Loucy (cell line): Measurements from ENCODE around the gene SYCP1.
"Not testable (repeated sequence)": the region's sequence is repeated elsewhere in the genome, so short reads cannot be mapped to it uniquely, and the experiment has no call there.

ENCODE experiments used
- H2AFZ ChIP-seq: fragments of 200-600 bp; sonication (generic); 2 replicates; pipeline ENCODE4 v1.6.0; 2016; ENCODE audit warnings: antibody characterized with exemption, mild to moderate bottlenecking, low read length, moderate library complexity
- H3F3A ChIP-seq: fragments of 200-600 bp; 2 replicates; pipeline ENCODE4 v1.6.0; 2016; ENCODE audit warnings: antibody characterized with exemption, low read depth, mild to moderate bottlenecking
- H3K27me3 ChIP-seq: fragments of 200-600 bp; sonication (generic); 2 replicates; pipeline ENCODE4 v1.6.1; 2014; ENCODE audit warnings: low read length, mild to moderate bottlenecking; ENCODE audit not compliant: insufficient read depth, poor library complexity, severe bottlenecking
- H3K36me3 ChIP-seq: fragments of 200-600 bp; sonication (generic); 2 replicates; pipeline ENCODE4 v1.6.1; 2016; ENCODE audit warnings: low read length; ENCODE audit not compliant: insufficient read depth
- H3K4me1 ChIP-seq: fragments of 200-600 bp; sonication (generic); 2 replicates; pipeline ENCODE4 v1.5.1; 2014; ENCODE audit warnings: low read length, mild to moderate bottlenecking; ENCODE audit not compliant: insufficient read depth, poor library complexity, severe bottlenecking
- H3K4me2 ChIP-seq: fragments of 200-600 bp; sonication (generic); 2 replicates; pipeline ENCODE4 v1.6.0; 2014; ENCODE audit warnings: antibody characterized with exemption, low read length, low read depth, mild to moderate bottlenecking; ENCODE audit not compliant: poor library complexity, severe bottlenecking
- H3K4me3 ChIP-seq: fragments of 200-600 bp; sonication (generic); 2 replicates; pipeline ENCODE4 v1.5.1; 2014; ENCODE audit warnings: low read length, mild to moderate bottlenecking, mixed read lengths; ENCODE audit not compliant: poor library complexity, severe bottlenecking
- H3K79me2 ChIP-seq: fragments of 200-600 bp; sonication (generic); 2 replicates; pipeline ENCODE4 v1.6.1; 2014; ENCODE audit warnings: low read length; ENCODE audit not compliant: insufficient read depth
- H3K9ac ChIP-seq: fragments of 200-600 bp; sonication (generic); 2 replicates; pipeline ENCODE4 v1.6.0; 2014; ENCODE audit warnings: mild to moderate bottlenecking, low read depth, low read length, moderate library complexity; ENCODE audit not compliant: poor library complexity, severe bottlenecking
- H3K9me2 ChIP-seq: fragments of 200-600 bp; sonication (generic); replicated peaks from 2 replicates; pipeline ENCODE4 v1.6.1; 2016; ENCODE audit warnings: low read depth, low read length, mixed read lengths
- H3K9me3 ChIP-seq: fragments of 200-600 bp; sonication (generic); 2 replicates; pipeline ENCODE4 v1.6.1; 2014; ENCODE audit warnings: mild to moderate bottlenecking, antibody characterized with exemption, low read length, low read depth; ENCODE audit not compliant: insufficient read depth
- H4K20me1 ChIP-seq: fragments of 200-600 bp; sonication (generic); 2 replicates; pipeline ENCODE4 v1.6.0; 2014; ENCODE audit warnings: antibody characterized with exemption, low read length, mild to moderate bottlenecking; ENCODE audit not compliant: insufficient read depth, poor library complexity, severe bottlenecking
- EZH2phosphoT487 ChIP-seq: fragments of 200-600 bp; IDR thresholded peaks from 2 replicates; pipeline ENCODE4 v1.6.1; 2018; ENCODE audit warnings: antibody characterized with exemption, mild to moderate bottlenecking, moderate library complexity, borderline replicate concordance
- TF ChIP-seq, protein P1 (sequence below): fragments of 200-600 bp; sonication (generic); conservative IDR thresholded peaks from 2 replicates; pipeline ENCODE4 v1.5.1; 2014; ENCODE audit warnings: mild to moderate bottlenecking, antibody characterized with exemption, low read length

The SYCP1 gene

DNA sequence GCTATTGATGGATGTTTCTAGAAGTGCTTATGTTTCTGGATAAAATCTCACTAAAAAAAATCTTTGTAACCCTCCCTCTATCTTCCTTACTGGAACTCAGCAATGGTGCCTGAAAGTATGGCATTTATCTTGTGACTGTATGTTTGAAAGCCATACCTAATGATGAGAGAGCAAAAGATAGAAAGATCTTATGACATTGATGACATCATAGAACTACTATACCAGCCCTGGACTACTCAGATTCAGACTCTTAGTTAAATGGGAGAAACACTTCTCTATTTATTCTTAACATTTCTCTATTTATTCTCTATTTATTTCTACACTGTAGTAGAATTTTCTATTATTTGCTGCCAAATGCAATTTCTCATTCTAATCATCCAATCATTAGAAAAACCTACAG is 32.7 kb upstream of the SYCP1 start:
- Histone ChIP-seq H3K79me2 (no peaks in the 10 kb centered on the region), H3K27me3 (peaks cover 7% of the 10 kb centered on the region), H3F3A (no peaks in the 10 kb centered on the region), H3K9me2 (no peaks in the 10 kb centered on the region), H3K9ac (no peak overlapping the region), H3K4me1 (no peaks in the 10 kb centered on the region), H2AFZ (no peak overlapping the region), H3K9me3 (0 out of 2 replicates have a peak, but pooled peaks cover 5% of the 10 kb centered on the region), H3K4me2 (no peak overlapping the region), H3K36me3 (no peaks in the 10 kb centered on the region), H4K20me1 (no peaks in the 10 kb centered on the region), H3K4me3 (no peak overlapping the region)
- TF ChIP-seq EZH2phosphoT487, result no peak
- TF ChIP-seq, protein P1, sequence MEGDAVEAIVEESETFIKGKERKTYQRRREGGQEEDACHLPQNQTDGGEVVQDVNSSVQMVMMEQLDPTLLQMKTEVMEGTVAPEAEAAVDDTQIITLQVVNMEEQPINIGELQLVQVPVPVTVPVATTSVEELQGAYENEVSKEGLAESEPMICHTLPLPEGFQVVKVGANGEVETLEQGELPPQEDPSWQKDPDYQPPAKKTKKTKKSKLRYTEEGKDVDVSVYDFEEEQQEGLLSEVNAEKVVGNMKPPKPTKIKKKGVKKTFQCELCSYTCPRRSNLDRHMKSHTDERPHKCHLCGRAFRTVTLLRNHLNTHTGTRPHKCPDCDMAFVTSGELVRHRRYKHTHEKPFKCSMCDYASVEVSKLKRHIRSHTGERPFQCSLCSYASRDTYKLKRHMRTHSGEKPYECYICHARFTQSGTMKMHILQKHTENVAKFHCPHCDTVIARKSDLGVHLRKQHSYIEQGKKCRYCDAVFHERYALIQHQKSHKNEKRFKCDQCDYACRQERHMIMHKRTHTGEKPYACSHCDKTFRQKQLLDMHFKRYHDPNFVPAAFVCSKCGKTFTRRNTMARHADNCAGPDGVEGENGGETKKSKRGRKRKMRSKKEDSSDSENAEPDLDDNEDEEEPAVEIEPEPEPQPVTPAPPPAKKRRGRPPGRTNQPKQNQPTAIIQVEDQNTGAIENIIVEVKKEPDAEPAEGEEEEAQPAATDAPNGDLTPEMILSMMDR, result no peak

GRCh38 chr1:114828251-114828650 is 26.4 kb upstream of the SYCP1 start:
- H3K4me3 ChIP-seq, result no peak overlapping the region
- H3K9me2 ChIP-seq, result no peaks in the 10 kb centered on the region
- peaks cover 5% of the 10 kb centered on the region for H3K27me3 ChIP-seq
- no peaks in the 10 kb centered on the region for H3K36me3 ChIP-seq
- no peak overlapping the region for H3K4me2 ChIP-seq
- H4K20me1 ChIP-seq, result no peaks in the 10 kb centered on the region
- no peaks in the 10 kb centered on the region for H3K79me2 ChIP-seq
- H3K4me1 ChIP-seq, result no peaks in the 10 kb centered on the region
- TF ChIP-seq, protein P1, result no peak
- no peak for TF ChIP-seq EZH2phosphoT487
- no peak overlapping the region for H2AFZ ChIP-seq
- H3F3A ChIP-seq, result no peaks in the 10 kb centered on the region
- H3K9me3 ChIP-seq, result no peaks in the 10 kb centered on the region
- H3K9ac ChIP-seq, result no peak overlapping the region

DNA sequence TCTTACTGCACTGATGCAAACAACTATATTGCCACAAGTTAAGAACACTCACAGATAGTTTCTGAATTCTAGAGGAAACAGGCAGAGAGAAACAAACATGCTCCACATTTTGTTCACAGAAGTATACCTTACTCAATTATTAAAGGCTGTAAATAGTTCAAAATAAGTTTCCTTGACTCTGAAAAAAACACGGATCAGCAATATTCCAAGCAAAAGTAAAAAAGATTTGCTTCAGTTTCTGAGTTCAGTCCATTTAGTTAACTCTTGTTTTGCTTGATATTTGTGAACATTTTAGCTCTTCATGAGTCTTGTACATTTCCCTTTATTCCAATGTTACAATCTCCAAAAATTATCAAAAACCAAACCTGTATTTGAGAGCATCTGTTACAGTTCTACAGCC is 24.6 kb upstream of the SYCP1 start:
- H4K20me1 ChIP-seq, H3K27me3 ChIP-seq, H3K9ac ChIP-seq, H3K9me2 ChIP-seq, H3K4me2 ChIP-seq, H3K79me2 ChIP-seq, H3K4me1 ChIP-seq, H3K9me3 ChIP-seq, H3K4me3 ChIP-seq, H2AFZ ChIP-seq, H3F3A ChIP-seq, H3K36me3 ChIP-seq: not testable (repeated sequence)

DNA sequence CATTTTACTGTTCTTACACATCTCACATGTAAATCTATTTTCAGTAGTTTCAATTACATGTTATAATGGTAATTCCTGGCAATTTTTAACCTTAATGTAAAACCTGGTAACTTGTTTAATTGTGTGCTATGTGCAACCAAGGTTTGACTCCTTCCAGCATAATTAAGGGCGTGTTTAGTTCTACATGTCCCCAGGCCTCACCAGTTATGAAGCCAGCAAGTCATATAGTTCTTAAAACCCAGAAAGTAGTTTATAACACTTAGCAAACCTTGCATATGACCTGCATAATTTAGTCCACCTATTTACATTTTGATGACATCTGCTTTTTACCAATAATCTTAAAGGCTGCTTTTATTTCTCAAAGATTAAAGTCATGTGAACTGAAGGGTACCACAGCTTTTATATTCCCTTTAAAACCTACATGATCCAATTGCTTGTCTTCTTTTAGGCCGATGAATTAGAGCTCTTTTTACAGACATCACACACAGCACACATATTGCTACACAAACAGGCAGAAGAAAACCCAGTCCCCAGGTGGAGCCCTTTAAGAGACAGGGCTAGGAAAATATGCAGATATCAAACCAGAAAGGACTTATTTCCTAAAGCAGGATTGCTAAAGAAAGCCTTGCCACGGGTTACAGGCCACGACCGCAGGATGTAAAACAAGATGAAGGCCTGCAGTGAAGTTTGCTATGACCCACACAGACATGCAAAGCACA is 23.2 kb upstream of the SYCP1 start:
- no peak for TF ChIP-seq EZH2phosphoT487
- TF ChIP-seq, protein P1, result no peak
- no peaks in the 10 kb centered on the region for H3F3A ChIP-seq
- no peaks in the 10 kb centered on the region for H3K79me2 ChIP-seq
- no peak overlapping the region for H3K4me2 ChIP-seq
- H3K36me3 ChIP-seq, result no peaks in the 10 kb centered on the region
- no peak overlapping the region for H3K9ac ChIP-seq
- H3K27me3 ChIP-seq, result peaks cover 5% of the 10 kb centered on the region
- no peak overlapping the region for H3K4me3 ChIP-seq
- H3K9me3 ChIP-seq, result no peaks in the 10 kb centered on the region
- H3K4me1 ChIP-seq, result no peaks in the 10 kb centered on the region
- H3K9me2 ChIP-seq, result no peaks in the 10 kb centered on the region
- no peak overlapping the region for H2AFZ ChIP-seq
- H4K20me1 ChIP-seq, result no peaks in the 10 kb centered on the region
